H1 (cell line): ENCODE data around the gene BBS9.

ENCODE experiments used
- CHD1 ChIP-seq: IDR thresholded peaks from 2 replicates; pipeline ENCODE4 v1.6.1; 2012; ENCODE audit warnings: low read depth, low read length, improper control_type of control experiment
- CTCF ChIP-seq, 3 experiments: IDR thresholded peaks; 1 replicate in 2 of 3; 2 replicates in 1 of 3; pipeline versions ENCODE4 v1.5.1 to v1.6.1; 2011; ENCODE audit warnings: low read length in 3 of 3, mild to moderate bottlenecking in 3 of 3, inconsistent platforms in 2 of 3, low read depth in 1 of 3, moderate library complexity in 1 of 3; ENCODE audit not compliant: insufficient read depth in 1 of 3; ENCODE audit errors: control extremely low read depth in 1 of 3
- EZH2 ChIP-seq: fragments of 200-600 bp; sonication (generic); IDR thresholded peaks from 2 replicates; pipeline ENCODE4 v1.7.1; 2012; ENCODE audit warnings: low read depth, mild to moderate bottlenecking, moderate library complexity, low read length, inconsistent platforms; ENCODE audit not compliant: severe bottlenecking
- HDAC6 ChIP-seq: IDR thresholded peaks from one replicate; pipeline ENCODE4 v1.7.1; 2012; ENCODE audit warnings: low read depth, mild to moderate bottlenecking, inconsistent platforms, low read length, moderate library complexity
- KDM4A ChIP-seq: IDR thresholded peaks from one replicate; pipeline ENCODE4 v1.7.1; 2012; ENCODE audit warnings: low read depth, mild to moderate bottlenecking, moderate library complexity, low read length, inconsistent platforms; ENCODE audit not compliant: severe bottlenecking
- POLR2A ChIP-seq, 2 experiments: IDR thresholded peaks; 1 replicate in 1 of 2; 2 replicates in 1 of 2; pipeline ENCODE4 v1.6.1; 2011; ENCODE audit warnings: low read depth in 2 of 2, low read length in 2 of 2, mild to moderate bottlenecking in 2 of 2; ENCODE audit errors: control extremely low read depth in 1 of 2
- POLR2AphosphoS5 ChIP-seq: IDR thresholded peaks from 2 replicates; pipeline ENCODE4 v1.6.1; 2011; ENCODE audit warnings: low read depth, low read length

DNA sequence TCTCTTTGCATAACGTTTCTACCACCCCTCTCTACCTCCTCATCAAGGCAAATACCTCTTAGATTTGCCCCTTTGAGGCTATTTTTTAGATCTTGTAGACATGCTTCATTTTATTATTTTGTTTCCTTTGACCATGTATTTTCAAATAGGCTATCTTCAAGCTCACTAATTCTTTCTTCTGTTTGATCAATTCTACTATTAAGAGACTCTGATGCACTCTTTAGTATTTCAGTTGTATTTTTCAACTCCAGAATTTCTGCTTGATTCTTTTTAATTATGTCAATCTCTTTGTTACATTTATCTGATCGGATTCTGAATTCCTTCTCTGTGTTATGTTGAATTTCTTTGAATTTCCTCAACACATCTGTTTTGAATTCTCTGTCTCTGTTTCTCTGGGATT lies 82.8 kb downstream of the BBS9 start:
- TF ChIP-seq CTCF (IDR thresholded peaks at IDR 0.05; ENCODE audit: control extremely low read depth in 1 of 3, insufficient read depth in 1 of 3, low read depth in 1 of 3, low read length in 3 of 3) (no peak), CHD1 (no peak), HDAC6 (no peak), POLR2A (IDR thresholded peaks at IDR 0.05; ENCODE audit: control extremely low read depth in 1 of 2, low read depth in 2 of 2, low read length in 2 of 2) (no peak), POLR2AphosphoS5 (no peak), EZH2 (no peak), KDM4A (no peak)
